Myocyte (in vitro differentiated cells): ENCODE results near the gene AKAP17A. TPM values are rescaled to one million over a fixed set of nuclear protein-coding genes. Genes with fewer than 3 reads are reported as not detected.
"Not testable (repeated sequence)": the region's sequence is repeated elsewhere in the genome, so short reads cannot be mapped to it uniquely, and the experiment has no call there.

Source experiments
- DNase-seq: peaks from one replicate; pipeline ENCODE4 v3.0.0-alpha.2; 2012; ENCODE audit warnings: low read depth
- total RNA-seq: library from RNA; depleted of rRNA; stranded (reverse); fragments of >200 nt; gene quantifications from 2 replicates; pipeline ENCODE4 v1.2.3, GENCODE V29; 2014

Gene AKAP17A
- total RNA-seq, 1 donor from 2014 or later, result 39.7 TPM

DNA sequence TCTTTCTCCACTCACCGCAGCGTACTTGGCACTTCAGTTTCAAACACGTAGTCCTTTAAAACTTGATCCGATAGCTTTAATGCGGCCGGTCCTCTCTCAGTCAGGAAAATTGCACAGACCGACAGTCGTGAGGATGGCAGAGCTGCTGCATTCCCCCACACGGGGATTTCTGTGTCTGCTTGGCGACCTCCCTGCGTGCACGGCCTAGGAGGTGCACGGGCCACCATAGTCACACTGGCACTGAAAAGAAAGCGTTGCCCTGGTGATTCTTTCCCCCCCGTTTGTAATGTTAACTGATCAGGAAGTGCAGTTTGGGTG lies 10.3 kb downstream of the AKAP17A start:
- no peak for DNase-seq

DNA sequence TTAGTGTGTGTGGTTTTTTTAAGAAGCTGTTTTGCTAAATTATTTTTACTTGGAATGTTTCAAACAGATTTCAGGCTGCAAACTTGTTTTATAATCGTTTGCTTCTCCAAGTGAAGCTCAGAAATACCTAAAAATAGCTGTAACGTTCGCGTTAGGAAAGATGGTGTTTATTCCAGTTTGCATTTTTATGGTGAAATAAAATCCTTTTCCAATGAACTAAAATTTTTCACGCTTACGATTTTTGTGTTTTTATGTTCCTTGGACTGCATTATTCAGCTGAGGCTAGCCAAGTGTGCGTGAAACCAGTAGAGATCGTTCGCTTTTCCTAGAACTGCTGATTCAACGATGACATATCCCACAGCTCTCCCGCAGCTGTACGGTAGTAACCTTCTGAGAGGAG lies 10.9 kb downstream of the AKAP17A start:
- DNase-seq, result no peak

DNA sequence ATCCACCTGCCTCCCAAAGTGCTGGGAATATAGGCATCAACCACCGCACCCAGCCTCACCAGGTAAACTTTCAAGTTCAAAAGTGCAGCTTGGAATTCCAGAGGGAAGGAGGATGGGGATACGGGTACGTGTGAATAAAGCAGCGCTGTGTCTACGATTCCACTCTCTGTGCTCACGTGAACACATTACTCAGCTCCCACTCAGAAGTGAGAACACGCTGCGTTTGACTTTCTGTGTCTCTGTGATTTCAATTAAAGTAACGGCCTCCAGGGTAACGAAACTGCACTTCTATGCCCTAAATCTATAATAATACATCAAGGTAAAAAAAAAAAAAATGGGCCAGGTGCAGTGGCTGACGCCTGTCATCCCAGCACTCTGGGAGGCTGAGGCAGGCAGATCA lies 15.1 kb downstream of the AKAP17A start:
- DNase-seq, result no peak

DNA sequence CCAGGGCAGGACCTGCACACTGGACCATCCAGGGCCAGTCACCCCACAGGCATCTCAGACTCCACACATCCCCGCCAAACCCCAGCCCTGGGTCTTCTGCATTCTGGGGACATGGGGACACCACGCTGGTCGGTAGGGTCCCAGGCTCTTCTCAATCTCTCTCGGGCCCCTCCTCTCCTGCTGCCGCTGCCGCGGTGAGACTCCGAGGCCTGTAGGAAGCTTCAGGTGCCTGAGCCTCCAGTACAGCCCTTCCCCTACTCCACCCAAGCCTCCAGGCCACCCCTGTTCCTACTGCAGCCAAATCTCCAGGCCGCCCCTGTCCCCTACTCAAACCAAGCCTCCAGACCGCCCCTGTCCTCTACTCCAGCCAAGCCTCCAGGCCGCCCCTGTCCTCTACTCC lies 17.9 kb downstream of the AKAP17A start:
- no peak for DNase-seq

DNA sequence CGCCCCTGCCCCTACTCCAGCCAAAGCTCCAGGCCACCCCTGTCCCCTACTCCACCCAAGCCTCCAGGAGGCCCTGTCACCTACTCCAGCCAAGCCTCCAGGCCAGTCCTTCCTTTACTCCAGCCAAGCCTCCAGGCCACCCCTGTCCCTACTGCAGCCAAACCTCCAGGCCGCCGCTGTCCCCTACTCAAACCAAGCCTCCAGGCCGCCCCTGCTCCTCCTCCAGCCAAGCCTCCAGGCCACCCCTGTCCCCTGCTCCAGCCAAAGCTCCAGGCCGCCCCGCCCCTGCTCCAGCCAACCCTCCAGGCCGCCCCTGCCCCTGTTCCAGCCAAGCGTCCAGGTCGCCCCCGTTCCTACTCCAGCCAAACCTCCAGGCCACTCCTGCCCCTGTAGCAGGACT lies 18.4 kb downstream of the AKAP17A start:
- DNase-seq, result no peak

DNA sequence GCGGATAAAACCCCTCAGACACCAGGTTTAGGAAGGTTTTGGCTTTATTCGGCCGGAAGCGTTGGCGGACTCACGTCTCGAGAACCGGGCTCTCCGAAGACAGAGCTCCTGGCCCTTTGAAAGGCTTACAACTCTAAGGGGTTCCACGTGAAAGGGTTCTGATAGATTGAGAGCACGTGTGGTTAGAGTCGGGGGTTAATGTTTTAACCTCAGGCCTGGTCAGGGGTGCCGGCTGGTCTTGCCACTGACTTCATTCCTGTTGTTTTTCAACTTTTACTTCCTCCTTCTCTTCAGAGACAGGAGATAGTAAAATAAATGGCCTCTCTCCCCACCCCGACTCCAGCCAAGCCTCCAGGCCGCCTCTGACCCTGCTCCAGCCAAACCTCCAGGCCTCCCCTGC lies 18.8 kb downstream of the AKAP17A start:
- no peak for DNase-seq

DNA sequence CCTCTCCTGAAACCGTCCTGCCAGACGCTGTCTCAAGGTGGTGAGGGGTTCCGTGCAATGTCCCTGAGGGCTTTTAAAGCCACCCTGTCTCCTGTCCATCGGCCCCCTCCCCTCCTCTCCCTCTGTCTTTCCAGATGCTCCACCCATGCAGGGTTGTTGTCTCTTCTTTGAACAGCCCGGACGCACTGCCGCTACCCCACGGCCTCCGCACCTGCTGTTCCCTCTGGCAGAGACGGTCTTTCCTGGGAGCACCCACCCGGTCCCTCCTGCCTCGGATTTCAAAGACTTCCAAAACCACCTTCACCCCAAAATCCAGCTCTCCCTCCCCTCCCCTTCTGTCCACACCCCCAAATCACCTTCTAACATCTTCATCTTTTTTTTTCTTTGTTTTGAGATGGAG lies 19.3 kb downstream of the AKAP17A start:
- no peak for DNase-seq

DNA sequence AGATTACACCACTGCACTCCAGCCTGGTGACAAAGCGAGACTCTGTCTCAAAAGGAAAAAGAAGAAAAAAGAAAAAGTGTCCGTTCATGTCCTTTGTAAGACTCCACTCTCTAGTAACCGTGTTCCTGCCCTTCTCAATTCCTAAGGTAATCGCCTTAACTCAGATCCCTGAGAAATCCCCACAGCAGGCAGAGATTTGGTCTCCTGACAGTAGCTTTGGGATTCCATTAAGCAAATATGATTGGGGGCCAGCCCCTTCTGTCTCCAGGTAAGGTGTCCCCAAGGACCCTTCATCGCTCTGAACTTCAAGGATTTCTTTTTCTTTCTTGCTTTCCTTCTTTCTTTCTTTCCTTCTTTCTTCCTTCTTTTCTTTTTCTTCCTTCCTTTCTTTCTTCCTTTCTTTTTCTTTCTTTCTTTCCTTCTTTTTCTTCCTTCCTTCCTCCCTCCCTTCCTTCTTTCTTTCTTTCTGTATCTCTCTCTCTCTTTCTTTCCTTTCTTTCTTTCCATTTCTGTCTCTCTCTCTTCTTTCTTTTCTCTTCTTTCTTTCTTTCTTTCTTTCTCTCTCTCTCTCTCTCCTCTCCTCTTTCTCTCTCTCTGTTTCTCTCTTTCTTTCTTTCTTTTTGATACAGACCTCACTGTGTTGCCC lies 21.4 kb downstream of the AKAP17A start:
- DNase-seq, result no peak

DNA sequence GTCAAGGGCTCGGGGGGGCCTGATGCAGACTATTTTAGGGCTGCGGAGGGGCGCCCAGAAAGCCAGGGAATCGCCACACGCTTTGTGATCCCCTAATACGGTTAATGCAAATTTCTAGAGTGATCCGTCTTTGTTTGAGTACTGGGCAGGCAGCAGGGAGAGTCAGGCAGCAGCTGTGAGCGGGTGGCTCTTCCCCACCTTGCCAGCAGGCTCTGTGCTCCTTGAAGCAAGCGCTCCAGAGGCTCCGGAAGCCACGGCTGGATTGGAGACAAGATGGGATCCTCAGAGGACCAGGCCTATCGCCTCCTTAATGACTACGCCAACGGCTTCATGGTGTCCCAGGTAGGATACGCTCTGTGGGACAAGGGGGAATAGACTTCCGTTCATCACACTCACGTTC lies 23.5 kb downstream of the AKAP17A start, which contains the start of gene ASMT:
TSS of gene ASMT (plus strand) at position 133 of the 400 bp plus-strand sequence. CDS start at position 274, 141 bp downstream.
- DNase-seq, result no peak

DNA sequence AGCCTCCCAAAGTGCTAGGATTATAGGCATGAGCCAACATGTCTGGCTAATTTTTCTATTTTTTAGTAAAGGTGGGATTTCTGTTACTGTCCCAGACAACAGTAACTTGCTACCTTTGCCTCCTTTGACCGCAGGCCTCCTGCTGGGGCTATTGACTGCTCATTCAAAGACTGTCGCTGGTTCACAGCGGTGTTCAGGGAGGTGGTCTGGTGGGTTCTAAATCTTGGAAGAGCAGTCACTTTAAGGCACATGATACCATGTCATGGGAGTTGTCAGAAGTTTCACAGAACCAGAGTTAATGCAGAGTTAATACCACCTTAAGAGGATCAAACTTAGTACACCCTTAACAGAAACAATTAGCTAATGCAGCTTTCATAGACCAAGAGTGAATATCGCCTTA lies 27.3 kb downstream of the AKAP17A start:
- DNase-seq, result no peak

DNA sequence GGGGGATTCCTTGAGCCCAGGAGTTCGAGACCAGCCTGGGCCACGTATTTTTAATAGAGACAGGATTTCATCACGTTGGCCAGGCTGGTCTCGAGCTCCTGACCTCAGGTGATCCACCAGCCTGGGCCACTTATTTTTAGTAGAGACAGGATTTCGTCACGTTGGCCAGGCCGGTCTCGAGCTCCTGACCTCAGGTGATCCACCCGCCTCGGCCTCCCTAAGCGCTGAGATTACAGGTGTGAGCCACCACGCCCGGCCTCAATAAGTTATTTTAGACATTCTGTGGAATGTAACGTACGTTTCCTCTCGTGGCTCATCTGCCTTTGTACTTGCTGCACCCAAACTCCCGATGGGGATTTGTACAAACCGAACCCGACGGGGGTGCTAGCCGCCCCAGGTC lies 32.3 kb downstream of the AKAP17A start:
- no peak for DNase-seq

DNA sequence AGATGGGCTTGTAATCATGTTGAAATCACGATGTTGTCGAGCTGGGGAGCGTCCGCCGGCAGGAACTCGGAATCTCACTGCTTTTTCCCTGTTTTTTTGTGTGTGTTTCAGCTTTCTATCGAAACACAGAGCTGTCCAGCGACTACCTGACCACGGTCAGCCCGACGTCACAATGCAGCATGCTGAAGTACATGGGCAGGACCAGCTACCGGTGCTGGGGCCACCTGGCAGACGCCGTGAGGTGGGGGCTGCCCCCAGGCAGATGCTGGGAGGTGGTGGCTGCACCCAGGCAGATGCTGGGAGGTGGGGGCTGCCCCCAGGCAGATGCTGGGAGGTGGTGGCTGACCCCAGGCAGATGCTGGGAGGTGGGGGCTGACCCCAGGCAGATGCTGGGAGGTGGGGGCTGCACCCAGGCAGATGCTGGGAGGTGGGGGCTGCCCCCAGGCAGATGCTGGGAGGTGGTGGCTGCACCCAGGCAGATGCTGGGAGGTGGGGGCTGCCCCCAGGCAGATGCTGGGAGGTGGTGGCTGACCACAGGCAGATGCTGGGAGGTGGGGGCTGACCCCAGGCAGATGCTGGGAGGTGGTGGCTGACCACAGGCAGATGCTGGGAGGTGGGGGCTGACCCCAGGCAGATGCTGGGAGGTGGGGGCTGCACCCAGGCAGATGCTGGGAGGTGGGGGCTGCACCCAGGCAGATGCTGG lies 32.9 kb downstream of the AKAP17A start:
- not testable (repeated sequence) for DNase-seq

DNA sequence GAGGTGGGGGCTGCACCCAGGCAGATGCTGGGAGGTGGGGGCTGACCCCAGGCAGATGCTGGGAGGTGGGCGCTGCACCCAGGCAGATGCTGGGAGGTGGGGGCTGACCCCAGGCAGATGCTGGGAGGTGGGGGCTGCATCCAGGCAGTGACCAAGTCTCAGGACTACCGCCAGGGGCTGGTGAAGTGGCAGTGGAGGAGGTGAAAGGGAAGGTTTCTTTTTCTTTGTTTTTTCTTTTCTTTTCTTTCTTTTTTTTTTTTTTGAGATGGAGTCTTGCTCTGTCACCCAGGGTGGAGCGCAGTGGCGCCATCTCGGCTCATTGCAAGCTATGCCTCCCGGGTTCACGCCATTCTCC lies 33.4 kb downstream of the AKAP17A start:
- DNase-seq, result not testable (repeated sequence)

DNA sequence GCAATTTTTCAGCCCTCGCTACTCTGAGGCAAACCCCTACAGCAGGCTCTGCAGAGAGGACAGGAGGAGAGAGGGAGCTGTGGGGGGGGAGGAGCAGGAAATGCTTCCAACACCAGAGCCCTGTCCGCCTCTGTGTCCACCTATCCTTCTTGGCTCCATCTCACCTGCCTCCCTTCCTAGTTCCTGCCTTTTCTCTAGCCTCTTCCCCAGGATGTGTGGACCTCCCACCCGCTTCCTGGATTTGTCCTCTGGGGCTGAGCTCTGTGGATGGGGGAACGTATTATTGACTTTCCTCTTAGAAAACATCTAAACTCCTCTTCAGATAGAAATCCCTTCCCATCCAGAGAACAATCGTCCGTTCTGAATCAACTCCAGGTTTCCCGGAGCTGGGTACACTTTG lies 37.8 kb downstream of the AKAP17A start:
- DNase-seq, result no peak

DNA sequence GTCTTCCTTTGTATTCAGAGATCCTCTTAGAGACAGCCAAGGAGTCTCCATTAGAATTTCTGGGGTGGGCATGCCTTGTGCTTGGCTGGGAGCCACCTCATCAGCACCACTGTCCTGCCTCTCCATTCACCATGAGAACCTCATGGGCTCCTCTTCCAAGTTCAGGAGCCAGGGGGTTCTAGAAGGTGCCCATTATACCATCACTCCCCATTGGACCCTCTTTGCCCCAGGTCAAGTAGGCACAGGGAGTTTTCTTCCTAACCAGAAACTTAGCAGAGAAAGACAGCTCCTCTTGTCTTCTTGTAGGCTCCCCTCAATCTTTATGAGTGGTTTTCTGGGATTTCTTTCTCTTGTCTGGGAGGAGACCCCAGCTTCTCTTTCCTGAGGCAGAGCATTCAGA lies 54.6 kb downstream of the AKAP17A start:
- DNase-seq, result no peak

DNA sequence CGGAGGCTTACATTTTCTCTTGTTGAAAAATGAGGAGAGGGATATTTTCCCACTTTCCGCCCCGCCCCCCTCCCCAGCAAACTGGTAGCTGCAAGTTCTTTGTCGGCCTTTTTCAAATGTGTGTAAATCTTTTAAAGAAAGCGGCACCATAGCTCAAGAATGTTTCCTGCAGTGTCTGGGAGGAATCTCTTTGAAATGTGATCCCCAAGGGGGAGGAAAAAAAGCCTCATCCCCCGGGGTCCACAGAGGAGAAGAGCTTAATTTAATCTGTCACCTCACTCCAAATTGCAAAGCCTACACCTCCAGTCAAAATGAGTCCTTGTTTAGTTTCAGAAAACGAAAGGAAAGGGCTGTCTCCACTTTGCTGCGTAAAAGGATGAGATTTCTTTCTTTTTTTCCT lies 58.2 kb downstream of the AKAP17A start:
- DNase-seq, result no peak

Other genes starting within 250 kb of the AKAP17A start
- 219 and 244 TPM in 2 replicates for gene SLC25A6, start 199.5 kb upstream of the AKAP17A start, total RNA-seq
- gene ASMTL, start 138.7 kb upstream of the AKAP17A start, total RNA-seq, result 15.8 and 18.8 TPM in 2 replicates
- gene P2RY8, start 54.4 kb upstream of the AKAP17A start, total RNA-seq, result not detected in 2 replicates
- gene ASMT, start 23.5 kb downstream of the AKAP17A start, total RNA-seq, result not detected in 2 replicates